Breast epithelium (tissue), 3 donors: ENCODE results near the gene GATA6.

Experiments
- POLR2A ChIP-seq: fragments of 450-650 bp; IDR thresholded peaks from one replicate; pipeline ENCODE4 v1.6.1; 2016; ENCODE audit warnings: antibody characterized with exemption, mild to moderate bottlenecking, moderate library complexity
- TF ChIP-seq, protein P1 (sequence below), 3 donors: fragments of 450-650 bp; IDR thresholded peaks; one replicate each; pipeline ENCODE4 v1.5.1; 2016 to 2017; ENCODE audit warnings: antibody characterized with exemption in 3 of 3, mild to moderate bottlenecking in 3 of 3, moderate library complexity in 3 of 3

- TF ChIP-seq POLR2A, result no peak
- TF ChIP-seq, protein P1, sequence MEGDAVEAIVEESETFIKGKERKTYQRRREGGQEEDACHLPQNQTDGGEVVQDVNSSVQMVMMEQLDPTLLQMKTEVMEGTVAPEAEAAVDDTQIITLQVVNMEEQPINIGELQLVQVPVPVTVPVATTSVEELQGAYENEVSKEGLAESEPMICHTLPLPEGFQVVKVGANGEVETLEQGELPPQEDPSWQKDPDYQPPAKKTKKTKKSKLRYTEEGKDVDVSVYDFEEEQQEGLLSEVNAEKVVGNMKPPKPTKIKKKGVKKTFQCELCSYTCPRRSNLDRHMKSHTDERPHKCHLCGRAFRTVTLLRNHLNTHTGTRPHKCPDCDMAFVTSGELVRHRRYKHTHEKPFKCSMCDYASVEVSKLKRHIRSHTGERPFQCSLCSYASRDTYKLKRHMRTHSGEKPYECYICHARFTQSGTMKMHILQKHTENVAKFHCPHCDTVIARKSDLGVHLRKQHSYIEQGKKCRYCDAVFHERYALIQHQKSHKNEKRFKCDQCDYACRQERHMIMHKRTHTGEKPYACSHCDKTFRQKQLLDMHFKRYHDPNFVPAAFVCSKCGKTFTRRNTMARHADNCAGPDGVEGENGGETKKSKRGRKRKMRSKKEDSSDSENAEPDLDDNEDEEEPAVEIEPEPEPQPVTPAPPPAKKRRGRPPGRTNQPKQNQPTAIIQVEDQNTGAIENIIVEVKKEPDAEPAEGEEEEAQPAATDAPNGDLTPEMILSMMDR (IDR thresholded peaks at IDR 0.05), result no peak
These were observed 44.1 kb downstream of the GATA6 start for GRCh38 chr18:22213333-22213973.
